SJCRH30 (cell line): Measurements from ENCODE around the gene MARCHF2. TPM values are rescaled to one million over a fixed set of nuclear protein-coding genes. Genes with fewer than 3 reads are reported as not detected.

Experiments
- DNase-seq, 2 experiments: peaks; one replicate each; pipeline ENCODE4 v3.0.0-alpha.2; 2015 to 2020
- H3K27ac ChIP-seq: fragments of 250-450 bp; sonication (Bioruptor Pico); 2 replicates; pipeline ENCODE4 v1.5.1; 2020; ENCODE audit warnings: mild to moderate bottlenecking, moderate library complexity
- H3K27me3 ChIP-seq: fragments of 250-450 bp; sonication (Bioruptor Pico); 2 replicates; pipeline ENCODE4 v1.5.1; 2020; ENCODE audit warnings: mild to moderate bottlenecking, moderate library complexity
- H3K36me3 ChIP-seq: fragments of 250-450 bp; sonication (Bioruptor Pico); 2 replicates; pipeline ENCODE4 v1.5.1; 2020; ENCODE audit warnings: mild to moderate bottlenecking, moderate library complexity
- H3K4me1 ChIP-seq: fragments of 250-450 bp; sonication (Bioruptor Pico); 2 replicates; pipeline ENCODE4 v1.5.1; 2020; ENCODE audit warnings: mild to moderate bottlenecking, moderate library complexity
- H3K4me3 ChIP-seq: fragments of 250-450 bp; sonication (Bioruptor Pico); 2 replicates; pipeline ENCODE4 v1.5.1; 2020; ENCODE audit warnings: mild to moderate bottlenecking, moderate library complexity
- H3K9me3 ChIP-seq: fragments of 250-450 bp; sonication (Bioruptor Pico); replicated peaks from 2 replicates; pipeline ENCODE4 v1.5.1; 2020; ENCODE audit warnings: mild to moderate bottlenecking, moderate library complexity
- total RNA-seq: library from RNA; depleted of rRNA; stranded (reverse); fragments of >200 nt; shearing (Covaris generic); gene quantifications from 2 replicates; pipeline ENCODE4 v1.2.3, GENCODE V29; 2014; rRNA removed

The MARCHF2 gene
- total RNA-seq, 1 experiment from 2014 or later: 0.55 TPM

DNA sequence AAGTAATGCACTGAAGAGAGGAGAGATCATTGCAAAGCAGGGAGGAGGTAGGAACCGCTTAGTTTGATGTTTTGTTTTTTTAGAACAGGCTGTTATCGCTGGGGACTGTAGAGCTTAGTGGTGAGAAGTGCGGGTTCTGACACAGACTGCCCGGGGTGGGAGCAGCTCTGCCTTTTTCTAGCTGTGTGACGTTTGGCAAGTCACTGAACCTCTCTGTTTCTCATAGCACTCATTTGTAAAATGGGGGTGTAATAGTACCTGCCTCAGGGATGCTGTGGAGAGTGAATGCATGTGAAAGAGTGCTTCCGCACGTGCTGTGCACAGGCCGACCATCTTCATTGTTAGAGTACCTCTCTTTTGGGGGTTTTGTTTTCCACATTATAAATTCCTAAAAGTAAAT is 70.1 kb downstream of the MARCHF2 start:
- Histone ChIP-seq H3K4me3 (no peak overlapping the region), H3K4me1 (no peaks in the 10 kb centered on the region), H3K27me3 (no peaks in the 10 kb centered on the region), H3K9me3 (no peaks in the 10 kb centered on the region), H3K27ac (no peak overlapping the region), H3K36me3 (peaks cover 68% of the 10 kb centered on the region)
- no peak for DNase-seq

DNA sequence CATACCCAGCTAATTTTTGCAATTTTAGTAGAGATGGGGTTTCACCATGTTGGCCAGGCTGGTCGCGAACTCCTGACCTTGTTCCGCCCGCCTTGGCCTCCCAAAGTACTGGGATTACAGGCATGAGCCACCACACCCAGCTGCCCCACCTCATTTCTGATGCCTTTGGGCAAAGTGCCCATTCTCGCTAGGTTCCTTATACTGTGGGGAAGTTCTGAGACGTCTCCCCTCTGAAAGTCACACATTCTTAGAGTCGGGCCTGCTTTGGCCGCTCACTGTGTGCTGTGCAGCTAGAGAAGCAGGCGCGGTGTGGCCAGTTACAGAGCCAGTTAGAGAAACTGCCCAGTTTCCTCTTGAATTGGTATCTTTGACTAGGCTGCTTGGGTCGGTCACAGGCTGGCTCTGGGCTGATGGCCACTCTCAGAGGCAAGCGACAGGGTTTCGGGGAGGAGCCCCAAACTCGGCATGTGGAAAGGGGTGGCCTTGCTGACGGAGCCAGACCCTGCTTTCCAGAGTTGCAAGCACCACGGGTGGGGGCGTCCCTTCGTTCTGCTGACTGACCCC is 71.3 kb downstream of the MARCHF2 start:
- no peaks in the 10 kb centered on the region for H3K4me1 ChIP-seq
- H3K4me3 ChIP-seq: no peak overlapping the region
- H3K27ac ChIP-seq: no peak overlapping the region
- no peaks in the 10 kb centered on the region for H3K9me3 ChIP-seq
- no peaks in the 10 kb centered on the region for H3K27me3 ChIP-seq
- no peak for DNase-seq
- peaks cover 70% of the 10 kb centered on the region for H3K36me3 ChIP-seq

- Histone ChIP-seq H3K4me1 (no peaks in the 10 kb centered on the region), H3K27ac (no peak overlapping the region), H3K36me3 (peaks cover 73% of the 10 kb centered on the region), H3K4me3 (no peak overlapping the region), H3K9me3 (no peaks in the 10 kb centered on the region), H3K27me3 (no peaks in the 10 kb centered on the region)
- no peak for DNase-seq
Observed at GRCh38 chr19:8485561-8486371, 72.7 kb downstream of the MARCHF2 start.

DNA sequence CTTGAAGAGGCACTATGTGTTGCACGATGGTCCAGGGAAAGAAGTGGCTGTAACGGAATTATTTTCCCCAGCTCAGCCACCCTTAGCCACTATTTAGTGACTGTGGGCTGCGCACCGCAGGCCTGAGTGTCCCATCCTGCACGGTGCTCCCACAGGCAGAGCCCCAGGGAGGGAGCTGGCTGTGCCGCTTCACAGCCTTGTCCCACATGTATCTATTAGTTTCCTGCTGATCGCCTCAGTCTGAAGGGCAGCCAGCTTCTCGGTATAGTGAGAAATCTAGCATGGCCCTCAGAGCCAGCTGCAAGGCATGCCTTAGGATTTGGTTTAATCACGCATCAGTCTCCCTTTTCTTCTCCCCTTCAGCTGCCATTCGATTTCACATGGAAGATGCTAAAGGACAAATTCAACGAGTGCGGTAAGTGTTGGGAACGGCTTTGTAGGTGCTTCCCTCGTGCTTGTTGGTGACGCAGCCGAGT is 73.6 kb downstream of the MARCHF2 start:
- Histone ChIP-seq H3K9me3 (no peaks in the 10 kb centered on the region), H3K4me3 (no peak overlapping the region), H3K36me3 (peaks cover 70% of the 10 kb centered on the region), H3K27me3 (no peaks in the 10 kb centered on the region), H3K4me1 (no peaks in the 10 kb centered on the region), H3K27ac (no peak overlapping the region)
- no peak for DNase-seq

GRCh38 chr19:8487137-8487851 is 74.2 kb downstream of the MARCHF2 start:
- no peak overlapping the region for H3K27ac ChIP-seq
- no peaks in the 10 kb centered on the region for H3K27me3 ChIP-seq
- no peaks in the 10 kb centered on the region for H3K4me1 ChIP-seq
- no peak overlapping the region for H3K4me3 ChIP-seq
- peaks cover 66% of the 10 kb centered on the region for H3K36me3 ChIP-seq
- no peaks in the 10 kb centered on the region for H3K9me3 ChIP-seq
- no peak for DNase-seq

DNA sequence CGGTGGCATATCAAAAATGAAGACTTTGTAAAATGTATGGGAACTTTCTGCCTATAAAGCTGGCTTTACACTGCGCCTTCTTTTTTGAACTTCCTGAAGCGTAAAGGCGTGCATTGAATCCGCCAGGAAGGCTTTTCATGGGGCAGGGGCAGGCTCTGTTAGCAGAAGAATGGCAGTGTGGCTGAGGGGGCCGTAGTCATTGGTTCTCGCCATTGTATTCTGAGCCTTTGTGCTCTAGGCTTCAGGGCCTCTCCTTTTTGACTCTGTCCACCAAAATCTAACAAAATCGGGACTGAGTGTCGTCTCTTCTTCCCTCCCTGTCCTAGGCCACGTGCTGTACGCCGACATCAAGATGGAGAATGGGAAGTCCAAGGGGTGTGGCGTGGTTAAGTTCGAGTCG is 75.3 kb downstream of the MARCHF2 start:
- Histone ChIP-seq H3K27me3 (no peaks in the 10 kb centered on the region), H3K4me3 (no peak overlapping the region), H3K9me3 (no peaks in the 10 kb centered on the region), H3K27ac (no peak overlapping the region), H3K4me1 (no peaks in the 10 kb centered on the region), H3K36me3 (peaks cover 58% of the 10 kb centered on the region)
- no peak for DNase-seq

Other genes with a start within 250 kb of the MARCHF2 start
- gene CERS4, start 203.9 kb upstream of the MARCHF2 start, total RNA-seq: 9.3 and 9.9 TPM in 2 replicates
- 44.2 and 49.4 TPM in 2 replicates for gene CD320, start 104.9 kb upstream of the MARCHF2 start, total RNA-seq
- 25.6 and 40.7 TPM in 2 replicates for gene NDUFA7, start 91.9 kb upstream of the MARCHF2 start, total RNA-seq
- 651 and 901 TPM in 2 replicates for gene RPS28, start 91.8 kb upstream of the MARCHF2 start, total RNA-seq
- gene KANK3, start 70.0 kb upstream of the MARCHF2 start, total RNA-seq: 0.04 TPM in 1 of 2 replicates, not detected in the other
- gene ANGPTL4, start 49.1 kb upstream of the MARCHF2 start, total RNA-seq: 0.10 and 0.59 TPM in 2 replicates
- 15.9 and 17.7 TPM in 2 replicates for gene RAB11B, start 22.9 kb upstream of the MARCHF2 start, total RNA-seq
- 191 and 195 TPM in 2 replicates for gene HNRNPM, start 31.7 kb downstream of the MARCHF2 start, total RNA-seq
- not detected in 2 replicates for gene PRAM1, start 89.3 kb downstream of the MARCHF2 start, total RNA-seq
- gene ZNF414, start 100.9 kb downstream of the MARCHF2 start, total RNA-seq: 3.1 and 4.7 TPM in 2 replicates
- 0.04 TPM in 1 of 2 replicates, not detected in the other for gene MYO1F, start 164.1 kb downstream of the MARCHF2 start, total RNA-seq
- not detected in 2 replicates for gene ADAMTS10, start 197.4 kb downstream of the MARCHF2 start, total RNA-seq
- not detected in 2 replicates for gene NFILZ, start 217.3 kb downstream of the MARCHF2 start, total RNA-seq